Thyroid gland (tissue), 4 donors: ENCODE data around the gene EPHA3. TPM values are rescaled to one million over a fixed set of nuclear protein-coding genes. Genes with fewer than 3 reads are reported as not detected.

Experiments
- DNase-seq, 2 donors: peaks; one replicate each; pipeline ENCODE4 v3.0.0-alpha.2; 2019
- H3K27ac ChIP-seq, 3 donors: fragments of 200-600 bp; sonication (generic); 1 replicate in 2 of 3; 2 replicates in 1 of 3; pipeline ENCODE4 v1.5.1; 2016 to 2019; ENCODE audit warnings: mild to moderate bottlenecking in 1 of 3, moderate library complexity in 1 of 3
- H3K27me3 ChIP-seq: fragments of 200-600 bp; sonication (generic); one replicate; pipeline ENCODE4 v1.5.1; 2019
- H3K36me3 ChIP-seq, 2 donors: fragments of 200-600 bp; sonication (generic); one replicate each; pipeline ENCODE4 v1.5.1; 2016 to 2019
- H3K4me1 ChIP-seq, 2 donors: fragments of 200-600 bp; sonication (generic); one replicate each; pipeline ENCODE4 v1.5.1; 2017 to 2019
- H3K4me3 ChIP-seq, 3 donors: fragments of 200-600 bp; sonication (generic); replicated peaks in 1 of 3; 1 replicate in 2 of 3; 2 replicates in 1 of 3; pipeline ENCODE4 v1.5.1; 2016; ENCODE audit warnings: mild to moderate bottlenecking in 1 of 3
- H3K9me3 ChIP-seq: fragments of 200-600 bp; sonication (generic); one replicate; pipeline ENCODE4 v1.5.1; 2017
- POLR2A ChIP-seq, 2 donors: fragments of 450-650 bp; IDR thresholded peaks; one replicate each; pipeline ENCODE4 v1.6.1; 2017; ENCODE audit warnings: antibody characterized with exemption in 2 of 2, mild to moderate bottlenecking in 2 of 2, moderate library complexity in 1 of 2
- WGBS, 2 donors: methylation state at CpG; one replicate each; pipeline ENCODE4 v1.1.5; 2017; 5-methylcytosine and 5-hydroxymethylcytosine counted together
- intact Hi-C: fragments of 100-400 bp; cut with DNase I; formaldehyde crosslinking; loops from one replicate; pipeline ENCODE4 v1.15.1; 2023
- total RNA-seq, 4 donors: library from RNA; depleted of rRNA; stranded (reverse); fragments of >200 nt; gene quantifications; one replicate each; pipeline ENCODE4 v1.2.3, GENCODE V29; 2016
- TF ChIP-seq, protein P1 (sequence below), 6 experiments: fragments of 200-600 bp in 3 of 6; fragments of 450-650 bp in 3 of 6; sonication (generic) in 3 of 6; IDR thresholded peaks; one replicate each; pipeline ENCODE4 v1.5.1; 2016 to 2019; ENCODE audit warnings: antibody characterized with exemption in 6 of 6, mild to moderate bottlenecking in 2 of 6, inconsistent platforms in 1 of 6, moderate library complexity in 1 of 6

Gene EPHA3
- total RNA-seq, 4 donors from 2014 or later, result 27.3 to 41.6 (median 35.4) TPM

DNA sequence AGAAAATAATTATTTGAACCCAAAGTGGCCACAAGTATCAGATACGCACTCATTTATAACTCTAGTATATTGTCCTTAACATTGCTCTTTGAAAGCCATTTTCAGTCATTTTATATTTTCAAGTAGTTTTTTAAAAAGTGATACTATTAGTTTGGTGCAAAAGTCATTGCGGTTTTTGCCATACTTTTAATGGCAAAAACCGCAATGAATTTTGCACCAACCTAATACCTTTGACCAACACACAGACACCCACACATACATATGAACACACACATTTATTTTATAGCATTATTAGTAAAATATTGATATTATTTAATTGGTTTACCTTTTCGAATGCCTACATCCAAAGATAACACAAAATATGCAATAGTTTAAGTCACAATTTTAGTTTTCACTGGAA, 154.3 kb downstream of the EPHA3 start:
- no peak overlapping the region for H3K27ac ChIP-seq
- intact Hi-C loops, result no loop called here
- TF ChIP-seq, protein P1, sequence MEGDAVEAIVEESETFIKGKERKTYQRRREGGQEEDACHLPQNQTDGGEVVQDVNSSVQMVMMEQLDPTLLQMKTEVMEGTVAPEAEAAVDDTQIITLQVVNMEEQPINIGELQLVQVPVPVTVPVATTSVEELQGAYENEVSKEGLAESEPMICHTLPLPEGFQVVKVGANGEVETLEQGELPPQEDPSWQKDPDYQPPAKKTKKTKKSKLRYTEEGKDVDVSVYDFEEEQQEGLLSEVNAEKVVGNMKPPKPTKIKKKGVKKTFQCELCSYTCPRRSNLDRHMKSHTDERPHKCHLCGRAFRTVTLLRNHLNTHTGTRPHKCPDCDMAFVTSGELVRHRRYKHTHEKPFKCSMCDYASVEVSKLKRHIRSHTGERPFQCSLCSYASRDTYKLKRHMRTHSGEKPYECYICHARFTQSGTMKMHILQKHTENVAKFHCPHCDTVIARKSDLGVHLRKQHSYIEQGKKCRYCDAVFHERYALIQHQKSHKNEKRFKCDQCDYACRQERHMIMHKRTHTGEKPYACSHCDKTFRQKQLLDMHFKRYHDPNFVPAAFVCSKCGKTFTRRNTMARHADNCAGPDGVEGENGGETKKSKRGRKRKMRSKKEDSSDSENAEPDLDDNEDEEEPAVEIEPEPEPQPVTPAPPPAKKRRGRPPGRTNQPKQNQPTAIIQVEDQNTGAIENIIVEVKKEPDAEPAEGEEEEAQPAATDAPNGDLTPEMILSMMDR (IDR thresholded peaks at IDR 0.05), result no peak
- TF ChIP-seq POLR2A (IDR thresholded peaks at IDR 0.05), result no peak

DNA sequence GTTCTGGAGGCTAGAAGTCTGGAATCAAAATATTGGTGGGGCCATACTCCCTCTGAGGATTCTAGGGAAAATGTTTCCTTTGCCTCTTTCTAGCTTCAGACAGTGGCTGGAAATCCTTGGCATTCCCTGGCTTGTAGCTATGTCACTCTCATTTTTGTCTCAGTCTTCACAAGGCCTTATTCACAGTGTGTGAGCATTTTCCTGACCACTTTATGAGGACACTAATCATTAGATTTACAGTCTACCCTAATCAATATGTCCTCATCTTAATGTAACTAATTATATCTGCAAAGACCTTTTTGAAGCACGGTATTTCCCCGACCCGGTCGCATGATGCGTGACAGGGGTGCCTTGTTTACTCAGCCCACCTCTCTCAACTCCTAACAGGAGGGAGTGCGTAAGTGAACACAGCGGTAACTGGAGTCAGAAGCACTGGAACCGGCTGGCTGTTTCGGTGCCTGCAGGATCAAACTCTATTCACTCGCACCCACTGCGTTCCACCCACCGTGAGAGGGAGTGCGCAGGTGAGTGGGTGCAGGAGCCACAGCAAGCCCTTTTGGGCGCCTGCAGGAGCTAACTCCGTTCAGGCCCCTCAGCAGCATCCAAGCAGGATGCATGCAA, 155.0 kb downstream of the EPHA3 start:
- intact Hi-C loops, result no loop called here
- Histone ChIP-seq H3K4me1 (no peaks in the 10 kb centered on the region), H3K4me3 (no peak overlapping the region), H3K27ac (no peak overlapping the region), H3K36me3 (no peaks in the 10 kb centered on the region), H3K9me3 (no peaks in the 10 kb centered on the region), H3K27me3 (no peaks in the 10 kb centered on the region)
- DNase-seq, result no peak
- 70 to 91% methylated on average over 13 to 15 of the region's 15 CpGs for WGBS, 2 donors
- TF ChIP-seq POLR2A (IDR thresholded peaks at IDR 0.05), result no peak

More for the DNA sequence above, 154.3 kb downstream of the EPHA3 start:
- no peak for DNase-seq
- WGBS, 2 donors, result 94 to 97% methylated on average over 4 of the region's 4 CpGs
- Histone ChIP-seq H3K27me3 (no peaks in the 10 kb centered on the region), H3K36me3 (no peaks in the 10 kb centered on the region), H3K4me1 (no peaks in the 10 kb centered on the region), H3K4me3 (no peak overlapping the region), H3K9me3 (no peaks in the 10 kb centered on the region)

DNA sequence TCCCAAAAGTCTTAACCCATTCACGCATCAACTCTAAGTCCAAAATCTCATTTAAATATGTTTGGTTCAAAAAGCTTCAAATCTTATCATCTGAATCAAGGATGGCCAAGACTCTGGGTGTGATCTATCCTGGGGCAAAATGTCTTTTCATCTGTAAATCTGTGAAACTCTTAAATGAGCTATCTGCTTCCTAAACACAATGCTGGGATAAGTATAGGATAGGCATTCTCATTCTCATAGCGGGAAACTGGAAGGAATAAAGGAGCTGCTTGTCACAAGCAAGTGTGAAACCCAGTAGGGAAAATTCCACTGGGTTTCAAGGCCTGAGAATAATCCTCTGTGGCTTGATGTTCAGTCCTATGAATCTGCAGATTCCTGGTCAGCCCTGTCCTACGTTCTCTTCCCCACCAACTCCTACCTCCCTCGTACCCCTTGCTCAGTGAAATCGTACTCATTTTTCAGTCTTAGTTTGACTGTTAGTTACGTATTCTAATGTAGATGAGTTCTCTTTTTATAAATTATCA, 156.7 kb downstream of the EPHA3 start:
- no peak for DNase-seq
- WGBS, 2 donors, result 81 to 87% methylated on average over 6 of the region's 6 CpGs
- no peak overlapping the region for H3K27ac ChIP-seq
- no peaks in the 10 kb centered on the region for H3K27me3 ChIP-seq
- H3K9me3 ChIP-seq, result no peaks in the 10 kb centered on the region
- TF ChIP-seq POLR2A (IDR thresholded peaks at IDR 0.05), result no peak
- TF ChIP-seq, protein P1 (IDR thresholded peaks at IDR 0.05), result no peak
- no peak overlapping the region for H3K4me3 ChIP-seq
- intact Hi-C loops, result no loop called here
- no peaks in the 10 kb centered on the region for H3K36me3 ChIP-seq
- H3K4me1 ChIP-seq, result peaks cover 0 to 5% of the 10 kb centered on the region in 2 donors

DNA sequence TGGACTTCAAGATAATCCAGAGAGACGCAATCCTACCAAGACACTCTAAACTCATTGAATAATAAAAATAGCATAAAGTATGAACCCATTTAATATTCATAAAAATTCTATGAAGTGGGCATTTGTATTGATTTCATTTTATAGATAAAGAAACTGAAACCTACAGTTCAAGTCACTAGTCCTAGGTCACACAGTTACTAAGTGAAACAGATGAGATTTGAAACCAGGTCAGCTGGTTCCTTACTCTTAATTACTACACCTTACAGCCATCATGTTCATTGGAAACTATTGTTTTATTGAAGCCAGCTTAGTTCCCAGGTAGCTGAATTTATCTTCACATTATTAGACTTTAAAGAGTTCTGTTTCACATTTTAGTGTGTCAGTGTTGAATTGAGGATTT, 158.7 kb downstream of the EPHA3 start:
- no peak for TF ChIP-seq POLR2A (IDR thresholded peaks at IDR 0.05)
- TF ChIP-seq, protein P1 (IDR thresholded peaks at IDR 0.05), result no peak
- Histone ChIP-seq H3K27me3 (no peaks in the 10 kb centered on the region), H3K36me3 (no peaks in the 10 kb centered on the region), H3K4me1 (peaks cover 0 to 5% of the 10 kb centered on the region in 2 donors), H3K27ac (no peak overlapping the region), H3K4me3 (no peak overlapping the region), H3K9me3 (no peaks in the 10 kb centered on the region)
- DNase-seq, result no peak
- 91 to 95% methylated on average over 1 of the region's 1 CpG for WGBS, 2 donors
- intact Hi-C loops, result no loop called here

DNA sequence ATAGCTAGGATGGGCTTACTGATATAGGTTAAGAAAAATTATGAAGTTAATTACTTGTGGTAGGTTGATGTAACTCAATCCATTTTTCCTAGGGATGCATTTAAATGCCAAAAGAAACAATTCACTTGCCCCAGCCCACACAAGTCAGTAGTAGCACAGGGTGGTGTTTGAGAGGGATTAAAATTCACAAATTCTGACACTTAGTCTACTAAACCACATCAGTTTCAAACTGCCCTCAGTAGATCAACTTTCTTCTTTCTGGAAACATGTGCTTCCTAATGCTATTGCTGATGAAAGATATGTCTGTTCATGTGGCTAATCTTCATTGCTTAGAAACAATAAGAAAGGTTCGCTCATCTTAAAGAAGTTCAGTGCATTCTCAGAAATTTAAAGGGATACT, 160.6 kb downstream of the EPHA3 start:
- no peak for TF ChIP-seq POLR2A (IDR thresholded peaks at IDR 0.05)
- TF ChIP-seq, protein P1 (IDR thresholded peaks at IDR 0.05), result no peak
- WGBS, 2 donors, result 86 to 89% methylated on average over 1 of the region's 1 CpG
- intact Hi-C loops, result no loop called here

More for the DNA sequence above, 160.6 kb downstream of the EPHA3 start:
- Histone ChIP-seq H3K4me3 (no peak overlapping the region), H3K9me3 (no peaks in the 10 kb centered on the region), H3K36me3 (no peaks in the 10 kb centered on the region), H3K27me3 (no peaks in the 10 kb centered on the region), H3K27ac (no peak overlapping the region), H3K4me1 (peaks cover 0 to 5% of the 10 kb centered on the region in 2 donors)
- DNase-seq, result no peak
